HCT116 (cell line): ENCODE results near the gene TM9SF4.

Source experiments
- CEBPB ChIP-seq: IDR thresholded peaks from 2 replicates; pipeline ENCODE4 v1.6.1; 2012; ENCODE audit warnings: low read depth
- EGR1 ChIP-seq: IDR thresholded peaks from 2 replicates; pipeline ENCODE4 v1.6.1; 2012; ENCODE audit warnings: low read depth
- EZH2 ChIP-seq: fragments of 200-600 bp; sonication (generic); IDR thresholded peaks from 2 replicates; pipeline ENCODE4 v1.6.1; 2017; ENCODE audit warnings: antibody characterized with exemption, mixed run types
- EZH2phosphoT487 ChIP-seq: fragments of 200-600 bp; IDR thresholded peaks from 2 replicates; pipeline ENCODE4 v1.6.1; 2018; ENCODE audit warnings: antibody characterized with exemption, borderline replicate concordance
- JUND ChIP-seq: IDR thresholded peaks from 2 replicates; pipeline ENCODE4 v1.6.1; 2012
- MAX ChIP-seq: IDR thresholded peaks from 2 replicates; pipeline ENCODE4 v1.6.1; 2012
- POLR2A ChIP-seq: IDR thresholded peaks from 2 replicates; pipeline ENCODE4 v1.7.0; 2011; ENCODE audit warnings: borderline replicate concordance; ENCODE audit not compliant: insufficient read depth, insufficient read length; ENCODE audit errors: extremely low read depth
- SIN3A ChIP-seq: IDR thresholded peaks from 2 replicates; pipeline ENCODE4 v1.6.1; 2012; ENCODE audit warnings: low read depth
- TCF7L2 ChIP-seq: IDR thresholded peaks from 2 replicates; pipeline ENCODE4 v1.7.0; 2011; ENCODE audit warnings: borderline replicate concordance, inconsistent platforms; ENCODE audit not compliant: insufficient read depth, insufficient read length; ENCODE audit errors: extremely low read depth
- YY1 ChIP-seq: IDR thresholded peaks from 2 replicates; pipeline ENCODE4 v1.6.1; 2011; ENCODE audit warnings: low read length, low read depth, moderate library complexity, mild to moderate bottlenecking; ENCODE audit not compliant: insufficient replicate concordance; ENCODE audit errors: extremely low read depth
- TF ChIP-seq, protein P1 (sequence below), 3 experiments: fragments of 200-600 bp in 1 of 3; sonication (generic) in 1 of 3; IDR thresholded peaks in 2 of 3; conservative IDR thresholded peaks in 1 of 3; 2 replicates each; pipeline ENCODE4 v1.5.1; 2012 to 2017; ENCODE audit warnings: low read depth in 2 of 3, low read length in 2 of 3, antibody characterized with exemption in 1 of 3, borderline replicate concordance in 1 of 3, control low read depth in 1 of 3, mild to moderate bottlenecking in 1 of 3, mixed read lengths in 1 of 3, mixed run types in 1 of 3, moderate library complexity in 1 of 3; ENCODE audit not compliant: insufficient read depth in 1 of 3

GRCh38 chr20:32089637-32090362 lies 19.7 kb upstream of the TM9SF4 start:
- TF ChIP-seq, protein P1, sequence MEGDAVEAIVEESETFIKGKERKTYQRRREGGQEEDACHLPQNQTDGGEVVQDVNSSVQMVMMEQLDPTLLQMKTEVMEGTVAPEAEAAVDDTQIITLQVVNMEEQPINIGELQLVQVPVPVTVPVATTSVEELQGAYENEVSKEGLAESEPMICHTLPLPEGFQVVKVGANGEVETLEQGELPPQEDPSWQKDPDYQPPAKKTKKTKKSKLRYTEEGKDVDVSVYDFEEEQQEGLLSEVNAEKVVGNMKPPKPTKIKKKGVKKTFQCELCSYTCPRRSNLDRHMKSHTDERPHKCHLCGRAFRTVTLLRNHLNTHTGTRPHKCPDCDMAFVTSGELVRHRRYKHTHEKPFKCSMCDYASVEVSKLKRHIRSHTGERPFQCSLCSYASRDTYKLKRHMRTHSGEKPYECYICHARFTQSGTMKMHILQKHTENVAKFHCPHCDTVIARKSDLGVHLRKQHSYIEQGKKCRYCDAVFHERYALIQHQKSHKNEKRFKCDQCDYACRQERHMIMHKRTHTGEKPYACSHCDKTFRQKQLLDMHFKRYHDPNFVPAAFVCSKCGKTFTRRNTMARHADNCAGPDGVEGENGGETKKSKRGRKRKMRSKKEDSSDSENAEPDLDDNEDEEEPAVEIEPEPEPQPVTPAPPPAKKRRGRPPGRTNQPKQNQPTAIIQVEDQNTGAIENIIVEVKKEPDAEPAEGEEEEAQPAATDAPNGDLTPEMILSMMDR (IDR thresholded peaks at IDR 0.05 in 2 of 3, conservative IDR thresholded peaks at IDR 0.05 in 1 of 3; ENCODE audit: borderline replicate concordance in 1 of 3, insufficient read depth in 1 of 3, low read depth in 2 of 3, low read length in 2 of 3): no peak
- TF ChIP-seq YY1 (no peak), EZH2 (no peak), JUND (no peak), TCF7L2 (no peak), CEBPB (no peak), POLR2A (no peak), SIN3A (no peak), MAX (no peak), EZH2phosphoT487 (no peak), EGR1 (no peak)
